HEK293T (cell line): ENCODE data around the gene HIVEP2.

Experiments
- CTCF ChIA-PET: fragments of 350-600 bp; formaldehyde crosslinking; extraction: SDS; loops from one replicate; lab custom pipeline; 2021; ENCODE audit warnings: antibody characterized with exemption, inconsistent platforms; lab: Yijun Ruan, JAX
- POLR2A ChIA-PET: fragments of 350-600 bp; formaldehyde crosslinking; extraction: SDS; loops from one replicate; lab custom pipeline; 2020; ENCODE audit warnings: antibody characterized with exemption, inconsistent platforms; lab: Yijun Ruan, JAX
- DNase-seq: peaks from one replicate; pipeline ENCODE4 v3.0.0; 2012; ENCODE audit warnings: mixed read lengths; ENCODE audit errors: extremely low spot score
- ARNT ChIP-seq: fragments of 450-650 bp; IDR thresholded peaks from 2 replicates; pipeline ENCODE4 v1.6.1; 2017; ENCODE audit warnings: mild to moderate bottlenecking
- BHLHE40 ChIP-seq: fragments of 450-650 bp; IDR thresholded peaks from 2 replicates; pipeline ENCODE4 v1.6.1; 2016; ENCODE audit warnings: mild to moderate bottlenecking, moderate library complexity, borderline replicate concordance
- CTBP1 ChIP-seq: fragments of 450-650 bp; IDR thresholded peaks from 2 replicates; pipeline ENCODE4 v1.6.1; 2016; ENCODE audit warnings: borderline replicate concordance
- ELF4 ChIP-seq: fragments of 450-650 bp; IDR thresholded peaks from 2 replicates; pipeline ENCODE4 v1.6.1; 2017; ENCODE audit warnings: antibody characterized with exemption
- FOXA1 ChIP-seq: fragments of 450-650 bp; IDR thresholded peaks from 2 replicates; pipeline ENCODE4 v1.6.1; 2016; ENCODE audit warnings: mild to moderate bottlenecking
- FOXK2 ChIP-seq: fragments of 450-650 bp; IDR thresholded peaks from 2 replicates; pipeline ENCODE4 v1.6.1; 2016; ENCODE audit warnings: mild to moderate bottlenecking
- FOXM1 ChIP-seq: fragments of 450-650 bp; IDR thresholded peaks from 2 replicates; pipeline ENCODE4 v1.6.1; 2017; ENCODE audit warnings: mild to moderate bottlenecking, borderline replicate concordance
- HDGF ChIP-seq: fragments of 450-650 bp; IDR thresholded peaks from 2 replicates; pipeline ENCODE4 v1.6.1; 2017; ENCODE audit warnings: antibody characterized with exemption, borderline replicate concordance
- L3MBTL2 ChIP-seq: fragments of 450-650 bp; conservative IDR thresholded peaks from 2 replicates; pipeline ENCODE4 v1.6.1; 2016; ENCODE audit warnings: mild to moderate bottlenecking
- LEF1 ChIP-seq: fragments of 450-650 bp; IDR thresholded peaks from 2 replicates; pipeline ENCODE4 v1.6.1; 2017; ENCODE audit warnings: mild to moderate bottlenecking, borderline replicate concordance
- NFRKB ChIP-seq: fragments of 450-650 bp; IDR thresholded peaks from 2 replicates; pipeline ENCODE4 v1.6.1; 2016; ENCODE audit warnings: mild to moderate bottlenecking, moderate library complexity
- PKNOX1 ChIP-seq: fragments of 450-650 bp; IDR thresholded peaks from 2 replicates; pipeline ENCODE4 v1.6.1; 2016
- SP1 ChIP-seq: fragments of 450-650 bp; IDR thresholded peaks from 2 replicates; pipeline ENCODE4 v1.6.1; 2017
- SUZ12 ChIP-seq: fragments of 450-650 bp; IDR thresholded peaks from 2 replicates; pipeline ENCODE4 v1.6.1; 2016; ENCODE audit warnings: mild to moderate bottlenecking
- TARDBP ChIP-seq: fragments of 450-650 bp; IDR thresholded peaks from 2 replicates; pipeline ENCODE4 v1.6.1; 2016
- ZNF384 ChIP-seq: fragments of 450-650 bp; IDR thresholded peaks from 2 replicates; pipeline ENCODE4 v1.6.1; 2016

HIVEP2 gene

GRCh38 chr6:142721215-142721920, 223.6 kb downstream of the HIVEP2 start:
- DNase-seq, result no peak
- ChIA-PET POLR2A (no interaction called here), CTCF (no interaction called here)
- TF ChIP-seq CTBP1 (no peak), TARDBP (no peak)

- no peak for DNase-seq
- POLR2A ChIA-PET, result interaction anchor here (0.8 kb wide), 1 partner anchor 147 kb away, joined by 3 read pairs; no protein-coding TSS in a partner anchor
- CTCF ChIA-PET, result no interaction called here
- no peak for TF ChIP-seq CTBP1
- no peak for TF ChIP-seq LEF1
- no peak for TF ChIP-seq BHLHE40
- TF ChIP-seq TARDBP, result no peak
- no peak for TF ChIP-seq HDGF
- TF ChIP-seq FOXA1, result no peak
- no peak for TF ChIP-seq SUZ12
Measured at GRCh38 chr6:142718667-142719191, 226.2 kb downstream of the HIVEP2 start.

GRCh38 chr6:142716097-142716496, 228.9 kb downstream of the HIVEP2 start:
- DNase-seq, result no peak
- ChIA-PET CTCF (no interaction called here), POLR2A (no interaction called here)
- TF ChIP-seq TARDBP (no peak), CTBP1 (no peak), LEF1 (no peak), FOXM1 (no peak), L3MBTL2 (no peak), BHLHE40 (no peak), SP1 (no peak)

GRCh38 chr6:142714951-142715785, 229.8 kb downstream of the HIVEP2 start:
- TF ChIP-seq FOXK2 (no peak), FOXM1 (no peak), TARDBP (no peak), ZNF384 (no peak), SUZ12 (no peak), PKNOX1 (no peak), HDGF (no peak), BHLHE40 (no peak), SP1 (no peak), NFRKB (no peak), CTBP1 (no peak), ELF4 (no peak)
- ChIA-PET POLR2A (no interaction called here), CTCF (no interaction called here)
- DNase-seq, result no peak

- DNase-seq, result no peak
- POLR2A ChIA-PET, result no interaction called here
Measured at GRCh38 chr6:142713959-142714358, 231.0 kb downstream of the HIVEP2 start.

GRCh38 chr6:142712231-142712630, 232.7 kb downstream of the HIVEP2 start:
- no peak for DNase-seq
- ChIA-PET CTCF (no interaction called here), POLR2A (no interaction called here)
- TF ChIP-seq ARNT (no peak), FOXA1 (no peak), ELF4 (no peak), TARDBP (no peak), SP1 (no peak), SUZ12 (no peak), FOXK2 (no peak), LEF1 (no peak), ZNF384 (no peak), FOXM1 (no peak), HDGF (no peak), PKNOX1 (no peak), L3MBTL2 (no peak), NFRKB (no peak), BHLHE40 (no peak), CTBP1 (no peak)

More at GRCh38 chr6:142713959-142714358, 231.0 kb downstream of the HIVEP2 start:
- CTCF ChIA-PET, result no interaction called here
- TF ChIP-seq SP1 (no peak), CTBP1 (no peak), ELF4 (no peak), SUZ12 (no peak), PKNOX1 (no peak), LEF1 (no peak), FOXM1 (no peak)
